Measurements from ENCODE around the gene ZCCHC14. TPM values are rescaled to one million over a fixed set of nuclear protein-coding genes. Genes with fewer than 3 reads are reported as not detected.
A peak's percentile ranks its signal among the peaks of the same experiment; 100 is the strongest.

The ZCCHC14 gene
- 19.2 TPM for total RNA-seq

DNA sequence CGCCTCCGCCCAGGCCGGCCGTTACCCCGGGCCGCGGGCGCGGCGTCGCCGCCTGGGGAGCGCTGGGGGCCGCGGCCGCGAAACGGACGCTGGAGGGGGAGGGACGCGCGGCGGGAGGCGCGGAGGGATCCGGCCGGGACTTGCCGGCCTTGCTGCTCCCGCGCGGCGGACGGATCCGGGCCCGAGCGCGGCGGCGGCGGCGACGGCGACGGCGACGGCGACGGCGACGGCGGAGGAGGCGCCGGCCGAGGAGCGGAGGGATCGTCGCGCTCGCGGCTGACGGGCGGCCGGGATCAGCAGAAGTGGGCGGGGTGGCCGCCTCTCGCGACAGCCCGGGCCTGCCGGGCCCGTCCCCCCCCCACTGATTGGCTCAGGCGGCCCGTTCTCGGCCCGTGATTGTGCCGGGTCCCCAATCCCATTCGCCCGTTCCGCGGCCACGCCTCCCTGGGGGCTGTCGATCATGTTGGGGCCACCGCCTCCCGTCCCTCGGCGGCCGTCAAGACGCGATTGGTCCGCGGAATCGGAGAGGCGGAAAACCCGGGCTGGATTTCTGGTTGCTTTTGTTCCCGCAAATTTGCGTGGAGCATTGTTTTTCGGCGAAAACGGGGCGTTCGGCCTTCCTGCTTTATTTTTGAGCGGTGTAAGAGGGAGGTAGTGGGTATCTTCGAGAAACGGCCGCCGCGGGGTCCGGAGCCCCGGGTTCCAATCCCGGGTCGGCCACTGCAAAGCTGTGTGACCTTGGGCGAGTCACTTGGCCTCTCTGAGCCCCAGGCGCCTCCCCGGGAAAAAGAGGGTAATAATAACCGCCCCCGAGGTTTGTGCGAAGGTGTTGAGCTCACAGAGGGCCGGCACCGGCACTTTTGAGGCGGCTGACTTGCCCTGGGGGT is at the start of gene ZCCHC14:
ZCCHC14 (minus strand) TSS at position 304 of the 887 bp plus-strand sequence. CDS start 786 bp downstream, outside the sequence.
- DNase-seq, result peak; percentile 100

DNA sequence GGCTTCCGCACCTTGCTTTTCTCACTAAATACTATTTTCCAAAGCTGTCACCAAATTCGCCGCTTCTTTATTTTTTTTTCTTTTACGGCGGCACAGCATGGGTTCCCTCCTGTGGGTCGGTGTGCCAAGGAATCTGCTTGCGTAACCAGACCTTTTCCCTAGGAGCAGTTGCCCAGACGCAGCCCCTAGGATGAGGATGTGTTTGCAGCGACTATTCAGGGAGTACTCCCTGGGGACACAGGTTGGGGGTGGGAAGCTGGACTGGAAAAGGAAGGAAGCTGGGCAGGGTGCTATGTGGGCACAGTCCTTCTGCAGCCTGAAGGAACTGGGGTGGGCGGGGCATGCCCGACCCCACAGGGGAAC is 49.0 kb upstream of the ZCCHC14 start:
- no peak for DNase-seq

DNA sequence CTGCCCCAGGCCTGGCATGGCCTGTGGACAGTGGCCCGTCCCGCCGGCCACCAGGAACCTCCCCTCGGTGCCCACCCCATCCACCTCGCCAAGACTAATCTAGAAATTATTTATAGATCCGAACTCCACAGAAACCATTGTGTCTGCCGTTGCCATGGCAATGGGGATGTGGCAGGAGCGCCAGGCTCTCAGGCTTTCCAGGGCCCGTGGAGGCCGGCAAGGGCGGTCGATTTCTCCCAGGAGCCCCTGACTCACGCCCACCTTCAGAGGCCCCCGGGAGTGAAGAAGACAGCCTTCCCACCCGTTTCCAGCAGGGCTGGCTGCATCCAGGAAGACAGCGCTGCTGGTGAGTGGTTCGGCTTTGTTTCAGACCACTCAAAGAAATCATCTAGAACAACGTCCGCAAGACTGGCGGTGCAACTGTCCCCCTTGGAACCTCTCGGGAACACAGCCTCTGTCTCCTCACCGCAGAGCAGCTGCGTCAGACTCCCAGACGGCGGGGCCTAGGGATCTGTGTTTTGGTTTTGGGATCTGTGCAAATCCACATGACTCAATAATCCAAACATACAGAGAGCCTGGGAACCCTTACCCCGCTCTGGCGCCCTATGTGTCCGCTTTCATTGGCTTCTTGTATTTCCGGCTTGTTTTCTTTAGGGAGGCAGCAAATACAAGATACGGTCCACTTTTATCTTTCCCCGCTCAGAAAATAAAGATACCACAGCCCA is 48.5 kb upstream of the ZCCHC14 start:
- peak; percentile 47 for DNase-seq

DNA sequence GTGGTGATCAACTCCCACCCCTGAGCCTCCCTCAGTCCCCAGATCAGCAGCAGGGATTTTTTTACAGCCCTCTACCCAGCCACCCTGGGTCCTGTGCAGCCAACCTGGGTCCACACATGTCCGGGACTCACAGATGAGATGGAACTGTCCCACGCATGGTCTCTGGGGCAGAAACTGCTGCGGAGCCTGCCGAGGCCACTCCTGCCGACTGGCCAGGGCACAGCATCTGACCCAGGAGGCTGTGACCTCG is 48.0 kb upstream of the ZCCHC14 start:
- DNase-seq, result no peak

DNA sequence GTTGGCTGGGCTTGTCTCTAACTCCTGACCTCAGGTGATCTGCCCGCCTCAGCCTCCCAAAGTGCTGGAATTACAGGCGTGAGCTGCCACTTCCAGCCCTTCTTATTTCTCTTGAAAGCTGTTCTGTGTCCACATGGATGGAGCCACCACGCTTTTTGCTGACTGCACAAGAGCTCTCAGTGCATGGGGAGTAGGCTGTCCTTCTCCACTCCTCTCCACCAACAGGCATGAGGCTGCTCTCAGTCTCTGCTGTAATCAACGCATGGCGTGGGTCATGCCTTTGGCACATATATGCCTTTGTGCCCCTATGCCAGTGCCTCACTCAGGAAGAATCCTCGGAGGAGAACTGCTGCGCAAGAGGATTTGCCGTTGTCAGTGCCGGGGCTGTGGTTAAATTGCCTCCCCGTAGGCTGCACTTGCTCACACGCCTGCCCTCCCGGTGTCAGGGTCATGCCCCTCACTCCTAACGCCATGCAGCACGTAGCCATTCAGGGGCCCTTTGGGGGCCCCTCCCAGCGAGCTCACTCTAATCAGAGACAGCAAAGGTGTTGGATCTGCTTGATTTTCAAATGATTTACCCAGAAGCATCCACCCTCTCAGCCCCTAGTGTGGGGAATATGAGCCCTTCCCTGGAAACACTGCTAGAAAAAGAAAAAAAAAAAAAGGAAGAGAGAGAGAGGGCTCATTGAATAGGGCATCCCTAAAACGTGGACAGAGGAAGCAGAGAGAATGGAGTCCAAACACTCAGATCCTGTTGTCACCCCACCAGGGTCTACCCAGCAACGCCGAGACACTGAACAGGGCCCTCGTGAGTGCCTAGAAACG is 47.5 kb upstream of the ZCCHC14 start:
- no peak for DNase-seq

DNA sequence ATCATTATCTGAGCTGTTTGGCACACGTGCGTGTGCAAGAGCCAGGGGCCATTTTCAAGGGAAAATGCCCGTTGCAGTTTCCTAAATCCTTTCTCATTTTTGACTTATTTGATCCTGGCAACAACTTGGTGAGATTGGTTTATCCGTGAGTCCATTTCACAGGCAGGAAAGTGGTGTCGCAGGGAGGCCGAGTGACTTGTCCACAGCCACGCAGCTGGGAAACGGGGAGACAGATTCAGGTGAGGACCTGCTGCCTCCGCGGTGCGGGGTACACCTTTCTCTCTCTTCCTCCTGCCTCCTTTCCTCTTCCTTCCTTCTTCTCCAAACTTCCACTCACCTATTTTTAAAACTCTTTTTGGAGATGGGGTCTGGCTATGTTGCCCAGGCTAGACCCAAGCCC is 46.3 kb upstream of the ZCCHC14 start:
- no peak for DNase-seq

DNA sequence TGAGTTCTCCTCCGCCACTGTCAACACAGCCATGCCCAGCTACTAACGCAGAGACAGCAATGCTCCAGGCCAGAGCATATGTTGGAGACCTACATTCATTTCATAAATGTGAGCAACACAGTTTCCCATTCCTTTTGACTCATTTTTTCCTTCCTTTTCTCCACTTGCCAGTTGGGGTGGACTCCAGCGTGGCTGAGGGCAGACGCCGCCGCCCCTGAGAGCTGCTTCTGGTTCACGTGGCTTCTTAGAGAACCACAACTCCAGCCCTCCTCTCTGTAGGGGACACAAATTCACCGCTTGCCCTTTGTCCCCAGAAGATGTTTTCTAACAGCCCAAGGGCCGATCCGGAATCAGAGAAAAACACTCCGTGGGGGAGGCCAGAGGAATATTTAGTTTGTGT is 45.8 kb upstream of the ZCCHC14 start:
- no peak for DNase-seq

DNA sequence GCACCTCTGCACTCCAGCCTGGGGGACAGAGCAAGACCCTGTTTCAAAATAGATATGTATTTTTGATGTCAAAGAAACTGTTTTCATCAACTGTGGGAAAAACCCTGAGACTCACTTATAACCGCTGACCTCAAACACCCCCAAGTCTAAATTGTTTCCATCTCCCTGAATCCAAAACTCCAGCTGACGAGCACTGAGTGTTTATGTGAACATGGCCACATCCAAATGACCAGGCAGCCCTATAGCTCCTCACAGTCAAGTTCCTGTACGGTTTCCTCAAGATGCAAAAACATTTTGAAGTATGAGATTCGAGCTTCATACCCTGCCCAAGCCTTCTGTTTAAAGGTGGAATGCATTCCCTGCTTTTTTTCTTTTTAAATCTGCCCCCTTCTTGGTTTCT is 45.3 kb upstream of the ZCCHC14 start:
- DNase-seq, result no peak

DNA sequence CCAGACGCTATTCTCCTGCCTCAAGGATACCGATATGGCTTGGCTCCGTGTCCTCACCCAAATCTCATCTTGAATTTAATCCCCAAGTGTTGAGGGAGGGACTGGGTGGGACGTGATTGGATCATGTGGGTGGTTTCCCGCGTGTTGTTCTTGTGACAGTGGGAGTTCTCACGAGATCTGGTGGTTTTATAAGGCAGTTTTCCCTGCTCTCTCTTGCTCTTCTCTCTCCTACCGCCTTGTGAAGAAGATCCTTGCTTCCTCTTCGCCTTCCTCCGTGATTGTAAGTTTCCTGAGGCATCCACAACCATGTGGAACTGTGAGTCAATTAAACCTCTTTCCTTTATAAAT is 43.9 kb upstream of the ZCCHC14 start:
- no peak for DNase-seq

DNA sequence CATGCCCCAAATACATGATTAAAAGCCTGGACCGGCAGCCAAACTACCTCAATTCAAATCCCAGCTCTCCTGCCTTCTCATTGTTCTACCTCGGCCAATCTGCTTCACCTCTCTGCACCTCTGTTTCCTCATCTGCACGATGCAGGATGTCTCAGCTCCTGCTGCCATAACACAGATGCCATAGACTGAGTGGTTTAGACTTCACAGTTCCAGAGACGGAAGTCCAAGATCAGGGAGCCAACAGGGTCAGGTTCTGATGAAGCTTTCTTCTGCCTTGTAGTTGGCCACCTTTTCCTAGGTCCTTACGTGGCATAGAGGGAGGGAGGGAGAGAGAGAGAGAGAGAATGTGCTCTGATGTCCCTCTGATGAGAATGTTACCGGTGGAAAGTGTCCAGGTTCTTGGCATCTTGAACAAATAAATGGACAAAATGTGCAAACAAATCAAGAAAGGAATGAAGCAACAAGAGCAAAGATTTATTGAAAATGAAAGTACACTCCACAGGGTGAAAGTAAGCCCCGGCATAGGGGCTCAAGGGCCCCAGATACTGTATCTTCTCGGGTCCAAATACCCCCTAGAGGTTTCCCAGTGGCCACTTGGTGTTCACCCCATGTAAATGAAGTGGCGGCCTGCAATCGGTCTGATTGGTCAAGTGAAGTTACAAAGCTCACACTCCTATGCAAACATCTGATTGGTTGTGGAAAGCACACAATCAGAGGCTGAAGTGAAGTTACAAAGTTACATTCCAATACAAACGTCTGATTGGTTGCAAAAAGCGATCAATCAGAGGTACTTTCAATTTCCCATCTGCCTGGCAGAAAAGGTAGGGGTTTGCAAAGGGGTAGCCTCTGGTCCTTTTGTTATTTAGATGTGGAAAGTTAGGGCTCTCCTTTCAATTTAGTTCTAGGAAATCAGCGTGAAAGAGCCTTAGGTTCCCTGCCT is 43.3 kb upstream of the ZCCHC14 start:
- DNase-seq, result no peak

DNA sequence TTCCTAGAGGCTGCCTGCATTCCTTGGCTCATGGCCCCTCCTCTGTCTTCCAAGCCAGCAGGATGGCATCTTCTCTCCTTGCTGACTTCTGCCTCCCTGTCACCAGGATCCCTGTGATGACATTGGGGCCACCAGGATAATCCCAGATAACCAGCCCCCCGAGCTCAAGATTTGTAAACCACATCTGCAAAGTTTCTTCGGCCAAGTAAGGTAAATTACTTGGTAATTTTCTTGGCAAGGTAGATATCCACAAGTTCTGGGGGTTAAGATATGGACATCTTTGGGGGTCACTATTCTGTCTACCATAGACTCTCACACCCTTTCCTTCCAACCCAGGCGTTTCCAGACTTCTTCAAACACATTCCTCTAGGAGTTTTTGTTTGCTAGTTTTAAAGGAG is 42.6 kb upstream of the ZCCHC14 start:
- DNase-seq, result no peak

DNA sequence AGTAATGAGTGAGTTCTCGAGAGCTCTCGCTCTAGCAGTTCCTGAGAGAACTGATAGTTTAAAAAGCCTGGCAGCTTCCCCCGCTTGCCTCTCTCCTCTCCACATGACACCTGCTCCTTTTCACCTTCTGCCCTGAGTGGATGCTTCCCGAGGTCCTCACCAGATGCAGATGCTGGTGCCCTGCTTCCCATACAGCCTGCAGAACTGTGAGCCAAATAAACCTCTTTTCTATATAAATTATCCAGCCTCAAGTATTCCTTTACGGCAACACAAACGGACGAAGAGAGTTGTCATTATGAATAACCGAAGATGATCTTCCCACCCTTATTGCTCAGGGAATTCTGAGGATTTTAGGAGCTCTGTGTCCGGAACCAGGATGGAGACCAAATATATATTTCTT is 41.9 kb upstream of the ZCCHC14 start:
- DNase-seq, result no peak

DNA sequence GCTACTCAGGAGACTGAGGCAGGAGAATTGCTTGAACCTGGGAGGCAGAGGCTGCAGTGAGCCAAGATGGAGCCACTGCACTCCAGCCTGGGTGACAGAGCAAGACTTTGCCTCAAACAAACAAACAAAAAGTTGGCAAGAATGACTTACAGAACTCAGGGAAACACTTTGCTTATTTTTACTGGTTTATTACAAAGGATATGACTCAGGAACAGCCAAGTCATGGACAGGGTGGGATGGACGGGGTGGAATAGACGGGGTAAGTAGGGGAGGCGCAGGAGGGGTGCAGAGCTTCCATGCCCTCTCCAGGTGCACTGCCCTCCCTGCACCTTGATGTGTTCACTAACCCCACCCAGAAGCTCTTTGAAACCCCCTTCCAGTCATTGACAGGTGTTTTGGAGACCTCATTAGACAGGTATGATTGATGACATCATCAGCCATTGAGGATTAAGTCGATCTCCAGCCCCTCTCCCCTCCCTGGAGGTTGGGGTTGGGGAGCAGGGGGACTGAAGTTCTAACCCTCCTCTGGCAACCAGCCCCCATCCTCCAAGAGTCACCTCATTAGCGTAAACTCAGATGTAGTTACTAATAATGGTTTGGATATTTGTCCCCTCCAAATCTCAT is 41.3 kb upstream of the ZCCHC14 start:
- DNase-seq, result no peak

DNA sequence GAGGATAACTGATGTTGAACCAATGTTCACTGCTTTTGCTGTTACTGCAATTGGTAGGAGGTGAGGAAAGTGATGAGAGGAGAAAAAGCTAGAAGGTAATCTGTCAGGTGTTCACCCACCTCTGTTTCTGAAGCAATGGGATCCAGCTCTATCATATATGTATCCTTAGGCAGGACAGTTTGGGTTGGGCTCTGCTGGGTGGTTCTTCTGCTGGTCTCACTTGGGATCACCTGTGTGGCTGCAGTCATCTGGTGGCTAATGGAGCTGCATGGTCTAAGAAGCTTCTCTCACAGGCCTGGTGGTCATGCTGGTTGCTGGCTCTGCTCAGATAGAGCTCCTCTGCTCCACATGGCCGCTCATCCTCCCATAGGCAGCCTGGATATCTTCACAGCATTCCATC is 40.2 kb upstream of the ZCCHC14 start:
- no peak for DNase-seq

DNA sequence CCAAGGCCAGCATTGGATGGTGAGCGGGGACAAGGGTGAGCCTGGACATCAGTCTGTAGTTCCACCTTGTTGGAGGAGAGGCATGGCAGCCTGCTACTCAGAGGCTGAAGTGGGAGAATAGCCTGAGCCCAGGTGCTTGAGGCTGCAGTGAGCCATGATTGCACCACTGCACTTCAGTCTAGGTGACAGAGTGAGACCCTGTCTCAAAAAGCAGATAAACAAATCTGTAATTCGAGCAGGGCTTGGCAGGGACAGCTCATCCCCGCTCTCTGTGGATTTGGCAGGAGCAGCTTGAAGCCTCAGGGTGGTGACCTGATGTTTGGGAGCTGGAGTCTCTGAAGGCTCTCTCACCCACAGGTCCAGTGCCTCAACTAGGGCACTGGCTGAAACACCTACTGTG is 38.6 kb upstream of the ZCCHC14 start:
- no peak for DNase-seq

DNA sequence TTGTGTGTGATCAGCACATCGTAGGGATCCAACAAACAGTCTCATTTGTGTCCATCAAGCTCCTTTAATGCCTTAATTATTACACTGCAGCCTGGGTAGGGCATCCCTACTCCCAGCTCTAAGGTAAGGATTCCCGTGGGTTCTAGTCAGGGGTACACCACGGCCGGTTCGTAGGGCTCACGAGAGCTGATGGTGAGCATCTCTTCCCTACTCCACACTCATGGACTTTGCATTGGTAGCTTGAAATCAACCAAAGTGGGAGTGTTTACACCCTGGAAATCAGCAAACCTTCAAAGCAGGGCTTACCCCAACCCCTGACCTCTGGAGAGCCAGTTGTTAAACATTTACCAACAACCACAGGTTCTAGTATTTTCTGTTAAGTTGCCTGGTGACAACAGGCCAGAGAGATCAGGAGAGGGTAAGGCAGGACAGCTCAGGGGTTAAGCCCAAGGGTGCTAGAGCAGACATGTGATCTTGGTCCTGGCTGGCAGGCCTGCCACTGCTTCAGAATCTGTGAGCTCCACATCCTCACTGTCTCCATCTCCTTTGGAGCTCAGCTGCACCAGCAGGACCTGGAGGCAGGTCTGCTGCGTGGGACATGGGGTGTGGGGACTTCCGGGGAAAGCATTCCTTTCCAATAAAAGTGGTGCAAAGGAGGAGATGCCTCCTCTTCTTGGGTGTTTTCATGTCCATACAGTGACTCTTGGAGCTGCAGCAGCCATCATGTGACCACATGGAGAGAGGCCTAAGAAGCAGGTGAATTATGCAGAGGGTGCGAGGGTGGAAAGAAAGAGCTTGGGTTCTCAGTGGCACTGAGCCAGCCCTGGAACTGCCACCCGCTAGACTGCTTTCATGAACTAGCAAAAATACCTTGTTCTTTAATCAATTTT is 36.1 kb upstream of the ZCCHC14 start:
- no peak for DNase-seq

DNA sequence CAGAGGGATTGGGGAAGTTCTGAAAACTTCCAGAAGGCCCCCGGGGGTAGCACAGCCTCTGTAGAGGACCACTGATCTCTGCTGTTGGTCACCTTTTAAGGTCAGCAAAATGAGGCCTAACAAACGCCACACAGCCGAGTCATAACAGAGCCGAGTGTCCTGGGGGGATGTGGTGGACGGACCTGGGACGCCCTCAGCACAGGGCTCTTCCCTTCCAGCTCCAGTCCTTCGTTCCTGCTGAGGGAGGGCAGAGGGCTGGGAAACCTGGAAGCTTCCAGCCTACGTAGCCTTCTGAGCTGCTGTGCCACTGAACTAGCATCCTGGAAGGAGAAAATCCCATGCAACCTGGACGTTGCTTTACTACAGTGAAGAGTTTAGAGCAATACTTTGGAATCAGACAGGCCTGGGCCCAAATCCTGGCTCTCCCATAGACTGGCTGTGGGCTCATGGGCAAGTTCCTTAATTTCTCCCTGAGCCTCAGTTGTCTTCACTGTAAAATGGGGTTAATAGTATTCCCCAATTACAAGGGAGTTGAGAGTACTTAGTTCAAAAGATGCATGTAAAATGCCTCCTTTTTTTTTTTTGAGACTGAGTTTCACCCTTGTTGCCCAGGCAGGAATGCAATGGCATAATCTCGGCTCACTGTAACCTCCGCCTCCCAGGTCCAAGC is 34.4 kb upstream of the ZCCHC14 start:
- DNase-seq, result no peak

DNA sequence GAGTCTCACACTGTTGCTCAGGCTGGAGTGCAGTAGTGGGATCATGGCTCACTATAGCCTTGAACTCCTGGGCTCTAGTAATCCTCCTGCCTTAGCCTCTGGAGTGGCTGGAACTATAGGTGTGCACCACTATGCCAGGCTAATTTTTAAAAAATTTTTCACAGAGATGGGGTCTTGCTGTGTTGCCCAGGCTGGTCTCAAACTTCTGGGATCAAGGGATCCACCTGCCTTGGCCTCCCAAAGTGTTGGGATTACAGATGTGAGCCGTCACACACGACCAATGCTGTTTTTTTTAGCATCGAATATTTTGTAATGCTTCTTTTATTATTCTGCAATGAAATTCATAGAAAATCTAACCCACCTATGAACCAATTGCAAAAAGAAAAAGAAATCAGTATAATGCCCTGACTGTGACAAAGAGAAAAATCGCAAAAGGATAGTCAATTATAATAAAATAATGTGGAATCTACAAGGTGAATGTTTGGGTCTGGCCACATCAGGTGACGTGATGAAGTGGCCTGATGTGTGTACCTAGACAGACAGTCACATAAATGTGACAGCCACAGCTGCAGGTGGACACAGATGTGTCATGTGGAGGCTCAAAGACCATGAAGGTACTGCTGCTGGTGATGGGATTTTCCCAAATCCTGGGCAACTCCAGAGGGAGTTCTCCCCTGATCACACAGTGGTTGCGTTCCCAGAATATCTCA is 33.6 kb upstream of the ZCCHC14 start:
- DNase-seq, result no peak

DNA sequence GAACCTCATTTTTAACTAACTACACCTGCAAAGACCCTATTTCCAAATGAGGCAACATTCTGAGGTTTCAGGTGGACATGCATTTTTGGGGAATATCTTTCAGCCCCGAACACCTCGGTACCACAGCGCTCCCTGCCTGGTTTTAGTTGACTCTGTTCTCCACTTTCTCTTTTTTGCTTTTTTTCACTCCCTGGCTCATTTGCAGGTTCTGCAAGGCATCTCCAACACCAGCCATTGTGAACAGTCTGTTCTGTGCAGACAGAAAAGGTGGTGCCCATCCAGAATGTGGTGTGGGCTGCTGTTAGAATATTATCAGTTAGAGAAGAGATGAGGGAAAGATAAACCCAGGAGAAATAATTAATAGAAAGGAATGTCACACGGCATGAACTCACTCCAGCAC is 32.5 kb upstream of the ZCCHC14 start:
- DNase-seq, result no peak
